Stomach (tissue), 4 donors: ENCODE results near the gene OPCML.

ENCODE experiments used
- CTCF ChIP-seq, 7 experiments: fragments of 450-650 bp in 4 of 7; fragments of 200-600 bp in 3 of 7; sonication (generic) in 3 of 7; IDR thresholded peaks; one replicate each; pipeline ENCODE4 v1.5.1; 2016 to 2019; ENCODE audit warnings: antibody characterized with exemption in 7 of 7, control low read depth in 2 of 7, mild to moderate bottlenecking in 1 of 7
- POLR2A ChIP-seq, 4 donors: fragments of 450-650 bp; IDR thresholded peaks; one replicate each; pipeline ENCODE4 v1.6.1; 2016; ENCODE audit warnings: antibody characterized with exemption in 4 of 4, control low read depth in 2 of 4, mild to moderate bottlenecking in 1 of 4, moderate library complexity in 1 of 4
- POLR2AphosphoS5 ChIP-seq, 3 donors: sonication (generic); formaldehyde crosslinking; IDR thresholded peaks; one replicate each; pipeline ENCODE4 v1.6.1; 2016; ENCODE audit warnings: antibody characterized with exemption in 3 of 3

DNA sequence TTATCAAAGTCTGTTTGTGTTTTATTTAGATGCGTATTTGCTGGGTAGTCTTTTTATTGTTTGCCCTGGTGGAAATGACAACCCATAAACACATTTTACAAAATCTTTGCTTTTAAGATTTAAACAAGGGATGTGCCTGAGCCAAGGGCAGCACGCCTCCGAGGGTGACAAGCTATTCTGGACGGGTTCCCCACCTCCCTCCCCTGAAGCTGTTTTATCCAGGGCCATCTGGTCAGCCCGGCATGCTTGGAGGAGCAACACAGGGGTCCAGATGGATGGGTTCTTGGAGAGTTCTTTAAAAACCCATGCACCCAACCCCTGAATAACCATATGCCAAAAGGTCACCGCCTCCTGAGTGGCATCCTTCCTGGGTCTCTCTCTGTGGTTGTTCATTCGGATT is 408.9 kb downstream of the OPCML start:
- TF ChIP-seq POLR2A (IDR thresholded peaks at IDR 0.05) = no peak
- no peak for TF ChIP-seq CTCF (IDR thresholded peaks at IDR 0.05)
- TF ChIP-seq POLR2AphosphoS5 (IDR thresholded peaks at IDR 0.05) = no peak
